Nephron progenitor cell (in vitro differentiated cells): ENCODE data around the gene RBM11.

Experiments
- DNase-seq: peaks from one replicate; pipeline ENCODE4 v3.0.0; 2021
- H3K27ac Mint-ChIP-seq: 2 replicates; pipeline ENCODE4 v1.8.0; 2021; ENCODE audit warnings: mild to moderate bottlenecking, moderate library complexity, mixed read lengths
- H3K27me3 Mint-ChIP-seq: 2 replicates; pipeline ENCODE4 v1.8.0; 2021; ENCODE audit warnings: mild to moderate bottlenecking, low read depth, mixed read lengths; ENCODE audit not compliant: poor library complexity
- H3K36me3 Mint-ChIP-seq: 2 replicates; pipeline ENCODE4 v1.8.0; 2021; ENCODE audit warnings: low read depth, mixed read lengths
- H3K4me1 Mint-ChIP-seq: 2 replicates; pipeline ENCODE4 v1.8.0; 2021; ENCODE audit warnings: mixed read lengths
- H3K4me3 Mint-ChIP-seq: 2 replicates; pipeline ENCODE4 v1.8.0; 2021; ENCODE audit warnings: mild to moderate bottlenecking, moderate library complexity, mixed read lengths
- H3K9me3 Mint-ChIP-seq: 2 replicates; pipeline ENCODE4 v1.8.0; 2021; ENCODE audit warnings: mild to moderate bottlenecking, moderate library complexity, mixed read lengths
- TF ChIP-seq, protein P1 (sequence below): fragments of 200-600 bp; sonication (generic); IDR thresholded peaks from 2 replicates; pipeline ENCODE4 v1.5.0; 2021; ENCODE audit warnings: antibody characterized with exemption

The RBM11 gene

GRCh38 chr21:14262039-14262438 lies 46.1 kb downstream of the RBM11 start:
- TF ChIP-seq, protein P1, sequence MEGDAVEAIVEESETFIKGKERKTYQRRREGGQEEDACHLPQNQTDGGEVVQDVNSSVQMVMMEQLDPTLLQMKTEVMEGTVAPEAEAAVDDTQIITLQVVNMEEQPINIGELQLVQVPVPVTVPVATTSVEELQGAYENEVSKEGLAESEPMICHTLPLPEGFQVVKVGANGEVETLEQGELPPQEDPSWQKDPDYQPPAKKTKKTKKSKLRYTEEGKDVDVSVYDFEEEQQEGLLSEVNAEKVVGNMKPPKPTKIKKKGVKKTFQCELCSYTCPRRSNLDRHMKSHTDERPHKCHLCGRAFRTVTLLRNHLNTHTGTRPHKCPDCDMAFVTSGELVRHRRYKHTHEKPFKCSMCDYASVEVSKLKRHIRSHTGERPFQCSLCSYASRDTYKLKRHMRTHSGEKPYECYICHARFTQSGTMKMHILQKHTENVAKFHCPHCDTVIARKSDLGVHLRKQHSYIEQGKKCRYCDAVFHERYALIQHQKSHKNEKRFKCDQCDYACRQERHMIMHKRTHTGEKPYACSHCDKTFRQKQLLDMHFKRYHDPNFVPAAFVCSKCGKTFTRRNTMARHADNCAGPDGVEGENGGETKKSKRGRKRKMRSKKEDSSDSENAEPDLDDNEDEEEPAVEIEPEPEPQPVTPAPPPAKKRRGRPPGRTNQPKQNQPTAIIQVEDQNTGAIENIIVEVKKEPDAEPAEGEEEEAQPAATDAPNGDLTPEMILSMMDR: no peak
- no peaks in the 10 kb centered on the region for H3K36me3 Mint-ChIP-seq
- no peaks in the 10 kb centered on the region for H3K9me3 Mint-ChIP-seq
- H3K4me1 Mint-ChIP-seq: no peaks in the 10 kb centered on the region
- no peak overlapping the region for H3K27ac Mint-ChIP-seq
- no peak overlapping the region for H3K4me3 Mint-ChIP-seq
- peaks cover 8% of the 10 kb centered on the region for H3K27me3 Mint-ChIP-seq
- DNase-seq: no peak

- Mint-ChIP-seq H3K4me1 (no peaks in the 10 kb centered on the region), H3K4me3 (no peak overlapping the region), H3K27me3 (no peaks in the 10 kb centered on the region), H3K9me3 (no peaks in the 10 kb centered on the region), H3K36me3 (no peaks in the 10 kb centered on the region), H3K27ac (no peak overlapping the region)
- TF ChIP-seq, protein P1: no peak
- DNase-seq: no peak
These were observed 47.9 kb downstream of the RBM11 start for GRCh38 chr21:14263879-14264278.

- H3K9me3 Mint-ChIP-seq: no peaks in the 10 kb centered on the region
- H3K4me3 Mint-ChIP-seq: no peak overlapping the region
- DNase-seq: no peak
- H3K4me1 Mint-ChIP-seq: no peaks in the 10 kb centered on the region
- H3K27ac Mint-ChIP-seq: no peak overlapping the region
- TF ChIP-seq, protein P1: no peak
- H3K27me3 Mint-ChIP-seq: no peaks in the 10 kb centered on the region
- no peaks in the 10 kb centered on the region for H3K36me3 Mint-ChIP-seq
These were observed 49.1 kb downstream of the RBM11 start for GRCh38 chr21:14265023-14265422.

DNA sequence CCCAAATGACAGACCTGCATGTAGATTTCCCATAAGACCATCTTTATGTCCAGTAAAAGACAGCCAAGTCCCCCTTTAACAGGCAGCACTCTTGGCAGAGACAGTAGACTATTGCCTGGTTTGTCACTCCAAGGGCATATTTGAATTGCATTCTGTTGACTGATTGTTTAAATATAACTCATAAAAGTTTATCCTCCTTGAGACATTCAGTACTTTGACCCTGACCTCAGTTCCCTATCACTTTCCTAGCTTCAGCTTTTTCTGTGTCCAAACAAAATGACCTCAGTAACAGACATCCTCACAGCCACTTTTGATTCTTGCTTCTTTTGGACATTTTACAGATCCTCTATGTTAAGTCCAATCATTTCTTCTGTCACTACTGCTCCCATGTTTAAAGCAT lies 51.1 kb downstream of the RBM11 start:
- Mint-ChIP-seq H3K36me3 (no peaks in the 10 kb centered on the region), H3K4me3 (no peak overlapping the region), H3K27me3 (no peaks in the 10 kb centered on the region)

DNA sequence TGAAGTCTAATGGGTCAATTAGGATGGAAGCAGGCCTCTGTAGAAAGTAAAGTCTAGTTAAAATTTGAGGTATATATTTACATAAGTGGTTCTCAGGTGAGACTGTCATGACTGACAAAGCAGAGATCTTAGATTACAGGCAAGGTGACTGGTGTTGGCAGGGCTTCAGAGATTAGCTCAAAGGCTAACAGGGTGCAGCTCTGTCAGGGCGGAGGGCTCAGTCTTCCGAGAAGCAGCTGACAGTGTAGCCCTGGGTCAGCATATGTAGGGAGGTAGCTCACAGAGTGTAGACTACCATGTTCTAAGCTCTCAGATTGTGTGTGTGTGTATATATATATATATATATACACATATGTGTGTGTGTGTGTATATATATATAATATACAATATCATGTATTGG lies 54.7 kb downstream of the RBM11 start:
- Mint-ChIP-seq H3K27ac (no peak overlapping the region), H3K27me3 (peaks cover 3% of the 10 kb centered on the region), H3K4me1 (no peaks in the 10 kb centered on the region), H3K36me3 (no peaks in the 10 kb centered on the region), H3K9me3 (no peaks in the 10 kb centered on the region), H3K4me3 (no peak overlapping the region)
- TF ChIP-seq, protein P1: no peak
- DNase-seq: no peak

More for the DNA sequence above, 51.1 kb downstream of the RBM11 start:
- TF ChIP-seq, protein P1: no peak
- no peak for DNase-seq
- Mint-ChIP-seq H3K4me1 (no peaks in the 10 kb centered on the region), H3K9me3 (no peaks in the 10 kb centered on the region), H3K27ac (no peak overlapping the region)

GRCh38 chr21:14271053-14271452 lies 55.1 kb downstream of the RBM11 start:
- Mint-ChIP-seq H3K4me1 (no peaks in the 10 kb centered on the region), H3K4me3 (no peak overlapping the region), H3K27ac (no peak overlapping the region), H3K27me3 (peaks cover 3% of the 10 kb centered on the region), H3K36me3 (no peaks in the 10 kb centered on the region), H3K9me3 (no peaks in the 10 kb centered on the region)
- TF ChIP-seq, protein P1: no peak
- no peak for DNase-seq
